CD8-positive, alpha-beta memory T cell (primary cell): ENCODE data around the gene PCNP. TPM values are rescaled to one million over a fixed set of nuclear protein-coding genes. Genes with fewer than 3 reads are reported as not detected.
"Not testable (repeated sequence)": the region's sequence is repeated elsewhere in the genome, so short reads cannot be mapped to it uniquely, and the experiment has no call there.

Experiments used
- CTCF ChIA-PET: fragments of 350-600 bp; sonication (Branson Sonifier 250); formaldehyde crosslinking; loops from one replicate; lab custom pipeline; 2021; ENCODE audit warnings: antibody characterized with exemption; lab: Charles Lee
- POLR2A ChIA-PET: fragments of 350-600 bp; sonication (Branson Sonifier 250); formaldehyde crosslinking; loops from one replicate; lab custom pipeline; 2021; ENCODE audit warnings: antibody characterized with exemption; lab: Charles Lee
- DNase-seq, 5 donors: peaks; one replicate each; pipeline versions ENCODE4 v3.0.0 to v3.0.0-alpha.2; 2020 to 2022; ENCODE audit warnings: mixed read lengths in 1 of 5
- H3K27ac ChIP-seq: one replicate; pipeline ENCODE4 v1.7.0; 2013; ENCODE audit warnings: low read depth, mild to moderate bottlenecking, low read length, moderate library complexity
- H3K27me3 ChIP-seq: 2 replicates; pipeline ENCODE4 v1.7.0; 2013; ENCODE audit warnings: low read length, mild to moderate bottlenecking; ENCODE audit not compliant: insufficient read depth, poor library complexity, severe bottlenecking
- H3K36me3 ChIP-seq: 2 replicates; pipeline ENCODE4 v1.7.0; 2013; ENCODE audit warnings: mild to moderate bottlenecking, low read length, moderate library complexity; ENCODE audit not compliant: insufficient read depth
- H3K4me1 ChIP-seq: 2 replicates; pipeline ENCODE4 v1.7.0; 2013; ENCODE audit warnings: mild to moderate bottlenecking, low read length, moderate library complexity; ENCODE audit not compliant: insufficient read depth
- H3K4me3 ChIP-seq: 2 replicates; pipeline ENCODE4 v1.7.0; 2013; ENCODE audit warnings: mild to moderate bottlenecking, low read length
- H3K9me3 ChIP-seq: 2 replicates; pipeline ENCODE4 v1.7.0; 2013; ENCODE audit warnings: mild to moderate bottlenecking, low read length
- H3K27ac Mint-ChIP-seq, 8 donors: one replicate each; pipeline ENCODE4 v1.8.0; 2020 to 2021; ENCODE audit warnings: mixed read lengths in 8 of 8, mild to moderate bottlenecking in 6 of 8, inconsistent platforms in 3 of 8, moderate library complexity in 3 of 8
- H3K27me3 Mint-ChIP-seq, 2 donors: one replicate each; pipeline ENCODE4 v1.8.0; 2020 to 2021; ENCODE audit warnings: mixed read lengths in 2 of 2, mild to moderate bottlenecking in 1 of 2, moderate library complexity in 1 of 2
- H3K36me3 Mint-ChIP-seq, 3 donors: one replicate each; pipeline ENCODE4 v1.8.0; 2020 to 2021; ENCODE audit warnings: mixed read lengths in 3 of 3, inconsistent platforms in 1 of 3, mild to moderate bottlenecking in 1 of 3
- H3K4me1 Mint-ChIP-seq, 3 donors: one replicate each; pipeline ENCODE4 v1.8.0; 2020 to 2021; ENCODE audit warnings: mixed read lengths in 3 of 3, inconsistent platforms in 1 of 3, mild to moderate bottlenecking in 1 of 3
- H3K4me3 Mint-ChIP-seq, 7 donors: one replicate each; pipeline ENCODE4 v1.8.0; 2020 to 2021; ENCODE audit warnings: mixed read lengths in 7 of 7, mild to moderate bottlenecking in 6 of 7, moderate library complexity in 4 of 7, inconsistent platforms in 2 of 7
- H3K9me3 Mint-ChIP-seq, 5 donors: one replicate each; pipeline ENCODE4 v1.8.0; 2020 to 2022; ENCODE audit warnings: mixed read lengths in 5 of 5, mild to moderate bottlenecking in 3 of 5, moderate library complexity in 2 of 5, inconsistent platforms in 1 of 5
- polyA plus RNA-seq: library from polyadenylated mRNA; unstranded; fragments of 300-500 nt; fragmentation: Illumina TruSeq; gene quantifications from one replicate; pipeline ENCODE4 v1.2.3, GENCODE V29; 2021
- total RNA-seq, 2 experiments: library from RNA; stranded (reverse); gene quantifications; one replicate each; pipeline ENCODE4 v1.2.3, GENCODE V29; 2021

The PCNP gene
- total and polyA plus RNA-seq, 3 experiments from 2014 or later = 124 to 216 (median 205) TPM

DNA sequence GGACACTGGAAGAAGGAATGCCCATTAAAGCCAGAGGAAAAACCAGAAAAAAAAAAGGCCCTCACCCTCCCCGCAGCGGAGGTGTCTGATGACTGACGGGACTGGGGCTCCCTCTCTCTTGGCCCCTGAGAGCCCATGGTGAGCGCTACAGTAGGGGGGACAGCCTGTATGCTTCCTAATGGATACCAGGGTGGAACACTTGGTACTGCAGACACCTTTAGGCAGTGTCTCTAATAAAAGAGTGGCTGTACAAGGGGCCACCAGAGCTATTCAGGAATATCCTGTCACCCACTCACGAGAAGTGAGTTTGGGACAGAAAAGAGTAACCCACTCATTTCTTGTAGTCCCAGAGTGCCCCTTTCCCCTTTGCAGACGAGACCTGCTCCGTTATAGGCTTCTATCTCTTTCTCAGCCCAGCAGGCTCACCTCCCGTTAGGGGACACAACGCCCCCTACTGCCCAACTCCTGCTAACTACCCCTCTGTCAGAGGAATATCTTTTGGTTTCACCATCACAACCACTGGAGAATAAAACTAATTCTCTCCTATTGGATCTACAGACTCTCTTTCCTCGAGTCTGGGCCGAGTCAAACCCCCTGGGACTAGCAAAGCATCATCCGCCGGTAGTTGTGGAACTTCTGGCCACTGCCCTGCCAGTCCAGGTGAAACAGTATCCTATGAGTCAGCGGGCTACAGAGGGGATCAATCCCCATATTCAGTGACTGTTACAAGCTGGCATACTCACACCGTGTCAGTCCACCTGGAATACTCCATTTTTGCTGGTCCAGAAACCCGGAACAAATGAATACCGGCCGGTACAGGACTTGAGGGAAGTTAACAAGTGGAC, 62.2 kb downstream of the PCNP start:
- Histone ChIP-seq H3K4me3 (no peak overlapping the region), H3K27me3 (no peaks in the 10 kb centered on the region), H3K27ac (peak overlapping the region; percentile 79), H3K9me3 (no peaks in the 10 kb centered on the region), H3K4me1 (no peaks in the 10 kb centered on the region), H3K36me3 (no peaks in the 10 kb centered on the region)
- peak; percentile 50 to 74 (median 53) for DNase-seq
- ChIA-PET POLR2A (no interaction called here), CTCF (interaction anchor here (1.2 kb wide), 1 partner anchor 63 kb away, joined by 3 read pairs; the partner anchor contains the start of gene PCNP)
- Mint-ChIP-seq H3K27me3 (peaks cover 0 to 2% of the 10 kb centered on the region in 2 donors), H3K9me3 (no peaks in the 10 kb centered on the region), H3K27ac (peak overlapping the region in 1 of 8 donors; percentile 13), H3K36me3 (no peaks in the 10 kb centered on the region), H3K4me1 (peaks cover 5% of the 10 kb centered on the region in 3 donors), H3K4me3 (no peak overlapping the region)

DNA sequence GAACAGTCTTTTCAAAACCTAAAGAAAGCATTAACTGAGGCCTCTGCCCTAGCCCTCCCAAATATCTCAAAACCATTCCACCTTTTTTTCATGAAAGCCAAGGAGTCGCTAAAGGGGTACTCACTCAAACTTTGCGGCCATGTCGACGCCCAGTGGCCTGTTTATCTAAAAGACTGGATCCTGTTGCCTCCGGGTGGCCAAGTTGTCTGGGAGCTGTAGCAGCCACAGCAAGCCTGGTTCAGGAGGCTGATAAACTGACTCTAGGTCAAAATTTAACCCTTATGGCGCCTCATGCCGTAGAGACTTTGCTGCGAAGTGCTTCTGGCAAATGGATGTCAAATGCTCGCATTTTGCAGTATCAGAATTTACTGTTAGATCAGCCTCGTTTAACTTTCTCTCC, 63.5 kb downstream of the PCNP start:
- peaks cover 0 to 2% of the 10 kb centered on the region in 2 donors for H3K27me3 Mint-ChIP-seq
- no peak for DNase-seq
- Histone ChIP-seq H3K4me1 (no peaks in the 10 kb centered on the region), H3K9me3 (no peaks in the 10 kb centered on the region), H3K4me3 (no peak overlapping the region), H3K27ac (peak overlapping the region; percentile 79), H3K36me3 (no peaks in the 10 kb centered on the region), H3K27me3 (no peaks in the 10 kb centered on the region)
- H3K4me1 Mint-ChIP-seq = peaks cover 8 to 10% (median 8%) of the 10 kb centered on the region in 3 donors
- H3K27ac Mint-ChIP-seq = peak overlapping the region in 1 of 8 donors; percentile 55
- POLR2A ChIA-PET = no interaction called here
- no peaks in the 10 kb centered on the region for H3K9me3 Mint-ChIP-seq
- CTCF ChIA-PET = no interaction called here
- no peaks in the 10 kb centered on the region for H3K36me3 Mint-ChIP-seq
- H3K4me3 Mint-ChIP-seq = no peak overlapping the region

DNA sequence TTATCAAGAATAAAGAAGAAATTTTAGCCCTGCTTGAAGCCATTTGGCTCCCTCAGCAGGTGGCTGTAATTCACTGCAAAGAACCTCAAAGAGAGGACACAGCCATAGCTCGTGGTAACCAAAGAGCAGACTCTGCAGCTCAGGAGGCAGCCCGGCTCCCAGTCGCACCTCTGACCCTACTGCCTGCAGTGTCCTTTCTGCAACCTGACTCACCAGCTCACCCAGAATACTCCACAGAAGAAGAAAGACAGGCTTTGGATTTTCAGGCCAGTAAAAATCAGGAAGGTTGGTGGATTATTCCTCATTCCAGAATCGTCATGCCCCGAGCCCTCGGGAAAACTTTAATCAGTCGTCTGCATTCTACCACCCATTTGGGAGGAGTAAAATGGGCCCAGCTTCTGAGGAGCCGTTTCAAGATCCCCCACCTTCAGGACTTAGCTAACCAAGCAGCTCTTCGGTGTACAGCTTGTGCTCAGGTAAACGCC, 64.3 kb downstream of the PCNP start:
- no peak for DNase-seq
- ChIA-PET CTCF (interaction anchor here (1.0 kb wide), 1 partner anchor 64 kb away, joined by 4 read pairs; the partner anchor contains the start of gene PCNP), POLR2A (no interaction called here)
- no peaks in the 10 kb centered on the region for H3K9me3 Mint-ChIP-seq
- Histone ChIP-seq H3K4me3 (no peak overlapping the region), H3K36me3 (no peaks in the 10 kb centered on the region), H3K27ac (peak overlapping the region; percentile 79), H3K27me3 (no peaks in the 10 kb centered on the region), H3K4me1 (peaks cover 2% of the 10 kb centered on the region), H3K9me3 (no peaks in the 10 kb centered on the region)
- H3K36me3 Mint-ChIP-seq = no peaks in the 10 kb centered on the region
- H3K4me3 Mint-ChIP-seq = no peak overlapping the region
- H3K27me3 Mint-ChIP-seq = peaks cover 0 to 2% of the 10 kb centered on the region in 2 donors
- no peak overlapping the region for H3K27ac Mint-ChIP-seq
- H3K4me1 Mint-ChIP-seq = peaks cover 14 to 15% (median 15%) of the 10 kb centered on the region in 3 donors

DNA sequence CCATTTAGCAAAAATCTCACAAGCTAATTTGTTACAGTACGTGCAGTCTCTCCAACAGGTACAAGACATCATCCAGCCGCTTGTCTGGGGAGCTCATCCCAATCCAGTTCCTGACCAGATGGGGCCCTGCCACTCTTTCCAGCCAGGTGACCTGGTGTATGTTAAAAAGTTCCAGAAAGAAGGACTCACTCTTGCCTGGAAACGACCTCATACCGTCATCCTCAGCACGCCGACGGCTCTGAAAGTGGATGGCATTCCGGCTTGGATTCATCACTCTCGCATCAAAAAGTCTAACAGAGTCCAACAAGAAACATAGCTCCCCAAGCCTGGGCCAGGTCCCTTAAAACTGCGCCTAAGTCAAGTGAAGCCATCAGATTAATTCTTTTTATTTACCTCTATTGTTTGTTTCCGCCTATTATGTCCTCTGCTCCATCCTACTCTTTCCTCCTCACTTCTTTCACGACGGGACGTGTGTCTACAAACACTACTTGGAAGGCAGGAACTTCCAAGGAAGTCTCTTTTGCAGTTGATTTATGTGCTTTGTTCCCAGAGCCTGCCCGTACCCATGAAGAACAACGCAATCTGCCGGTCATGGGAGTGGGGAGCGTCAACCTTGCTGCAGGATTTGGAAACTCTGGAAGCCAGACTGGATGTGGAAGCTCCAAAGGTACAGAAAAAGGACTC, 65.4 kb downstream of the PCNP start:
- Histone ChIP-seq H3K36me3 (no peaks in the 10 kb centered on the region), H3K27ac (peak overlapping the region; percentile 79), H3K9me3 (no peaks in the 10 kb centered on the region), H3K27me3 (no peaks in the 10 kb centered on the region), H3K4me3 (no peak overlapping the region), H3K4me1 (peaks cover 14% of the 10 kb centered on the region)
- Mint-ChIP-seq H3K36me3 (no peaks in the 10 kb centered on the region), H3K9me3 (no peaks in the 10 kb centered on the region), H3K4me3 (no peak overlapping the region), H3K27ac (peak overlapping the region in 1 of 8 donors; percentile 12), H3K4me1 (peaks cover 25 to 26% (median 26%) of the 10 kb centered on the region in 3 donors), H3K27me3 (peaks cover 0 to 2% of the 10 kb centered on the region in 2 donors)
- ChIA-PET CTCF (interaction anchor here (1.0 to 1.5 kb wide), 3 partner anchors 8 to 66 kb away, joined by 3 to 4 read pairs (median 3); partner anchors contain the start of gene PCNP), POLR2A (no interaction called here)
- no peak for DNase-seq

DNA sequence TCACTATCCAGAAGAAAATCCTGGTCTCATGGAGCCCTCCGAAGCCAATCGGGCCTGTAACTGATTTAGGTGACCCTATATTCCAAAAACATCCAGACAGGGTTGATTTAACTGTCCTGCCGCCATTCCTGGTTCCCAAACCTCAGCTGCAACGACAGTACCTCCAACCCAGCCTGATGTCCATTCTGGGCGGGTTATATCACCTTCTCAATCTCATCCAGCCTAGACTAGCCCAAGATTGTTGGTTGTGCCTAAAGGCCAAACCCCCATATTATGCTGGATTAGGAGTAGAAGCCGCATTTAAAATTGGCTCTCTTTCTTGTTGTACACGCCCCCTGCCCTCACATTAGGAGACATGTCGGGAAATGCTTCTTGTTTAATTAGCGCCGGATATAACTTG, 66.3 kb downstream of the PCNP start:
- no peaks in the 10 kb centered on the region for H3K36me3 Mint-ChIP-seq
- Histone ChIP-seq H3K4me3 (no peak overlapping the region), H3K36me3 (no peaks in the 10 kb centered on the region), H3K27me3 (no peaks in the 10 kb centered on the region), H3K27ac (peak overlapping the region; percentile 79), H3K9me3 (no peaks in the 10 kb centered on the region), H3K4me1 (peaks cover 19% of the 10 kb centered on the region)
- CTCF ChIA-PET = interaction anchor here (1.3 to 1.5 kb wide), 2 partner anchors 9 to 32 kb away, joined by 3 read pairs; no protein-coding TSS in a partner anchor
- no peak overlapping the region for H3K4me3 Mint-ChIP-seq
- H3K9me3 Mint-ChIP-seq = no peaks in the 10 kb centered on the region
- DNase-seq = no peak
- H3K27ac Mint-ChIP-seq = peak overlapping the region in 1 of 8 donors; percentile 12
- H3K27me3 Mint-ChIP-seq = no peaks in the 10 kb centered on the region
- peaks cover 32 to 34% (median 33%) of the 10 kb centered on the region in 3 donors for H3K4me1 Mint-ChIP-seq
- POLR2A ChIA-PET = no interaction called here

DNA sequence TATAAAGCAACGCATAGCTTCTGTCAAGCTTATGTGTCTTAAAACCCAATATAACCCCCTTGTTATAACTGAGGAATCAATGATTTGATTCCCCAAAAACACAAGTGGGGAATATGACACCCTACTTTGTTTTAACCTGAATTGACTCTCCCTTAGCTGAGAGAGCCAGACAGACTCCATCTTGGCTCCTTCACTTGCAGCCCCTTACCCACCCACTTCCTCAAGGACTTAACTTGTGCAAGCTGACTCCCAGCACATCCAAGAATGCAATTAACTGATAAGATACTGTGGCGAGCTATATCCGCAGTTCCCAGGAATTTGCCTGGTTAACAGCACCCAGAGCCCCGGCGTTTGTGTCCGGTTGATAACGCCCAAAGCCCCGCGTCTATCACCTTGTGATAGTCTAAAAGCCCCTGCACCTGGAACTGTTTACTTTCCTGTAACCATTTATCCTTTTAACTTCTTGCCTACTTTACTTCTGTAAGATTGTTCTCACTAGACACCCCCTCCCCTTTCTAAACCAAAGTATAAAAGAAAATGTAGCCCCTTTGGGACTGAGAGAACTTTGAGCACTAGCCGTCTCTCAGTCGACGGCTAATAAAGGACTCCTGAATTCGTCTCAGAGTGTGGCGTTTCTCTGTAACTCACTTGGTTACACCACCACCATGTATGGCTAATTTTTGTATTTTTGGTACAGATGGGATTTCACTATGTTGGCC, 67.6 kb downstream of the PCNP start:
- POLR2A ChIA-PET, CTCF ChIA-PET, DNase-seq, H3K36me3 Mint-ChIP-seq, H3K27me3 ChIP-seq, H3K9me3 Mint-ChIP-seq, H3K27me3 Mint-ChIP-seq, H3K9me3 ChIP-seq, H3K4me3 Mint-ChIP-seq, H3K36me3 ChIP-seq, H3K4me3 ChIP-seq: not testable (repeated sequence)
- peak overlapping the region in 3 of 8 donors; percentile 12 to 29 (median 26) for H3K27ac Mint-ChIP-seq
- H3K4me1 ChIP-seq = peaks cover 19% of the 10 kb centered on the region
- peaks cover 34 to 37% (median 36%) of the 10 kb centered on the region in 3 donors for H3K4me1 Mint-ChIP-seq
- peak overlapping the region; percentile 79 for H3K27ac ChIP-seq

DNA sequence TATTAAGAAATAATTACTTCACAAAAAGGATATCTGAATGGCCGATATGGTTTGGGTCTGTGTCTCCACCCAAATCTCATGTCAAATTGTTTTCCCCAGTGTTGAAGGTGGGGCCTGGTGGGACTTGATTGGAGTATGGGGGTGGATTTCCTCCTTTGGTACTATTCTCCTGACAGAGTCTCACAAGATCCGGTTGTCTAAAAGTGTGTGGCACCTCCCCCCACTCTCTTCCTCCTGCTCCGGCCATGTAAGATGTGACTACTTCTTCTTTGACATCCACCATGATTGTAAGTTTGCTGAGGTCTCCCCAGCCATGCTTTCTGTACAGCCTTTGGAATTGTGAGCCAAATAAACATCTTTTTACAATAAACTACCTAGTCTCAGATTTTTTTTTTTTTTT, 68.5 kb downstream of the PCNP start:
- H3K27ac ChIP-seq = peak overlapping the region; percentile 41
- ChIA-PET POLR2A (no interaction called here), CTCF (no interaction called here)
- no peak overlapping the region for H3K4me3 ChIP-seq
- no peaks in the 10 kb centered on the region for H3K27me3 ChIP-seq
- H3K4me1 ChIP-seq = peaks cover 19% of the 10 kb centered on the region
- H3K9me3 ChIP-seq = no peaks in the 10 kb centered on the region
- Mint-ChIP-seq H3K27me3 (no peaks in the 10 kb centered on the region), H3K4me3 (no peak overlapping the region), H3K4me1 (peaks cover 33 to 37% (median 36%) of the 10 kb centered on the region in 3 donors), H3K27ac (peak overlapping the region in 2 of 8 donors; percentile 17 to 75), H3K36me3 (peaks cover 0 to 2% (median 2%) of the 10 kb centered on the region in 3 donors), H3K9me3 (no peaks in the 10 kb centered on the region)
- H3K36me3 ChIP-seq = no peaks in the 10 kb centered on the region
- no peak for DNase-seq
